CD8-positive, alpha-beta memory T cell (primary cell): Measurements from ENCODE around the gene GPR101. TPM values are rescaled to one million over a fixed set of nuclear protein-coding genes. Genes with fewer than 3 reads are reported as not detected.

Source experiments
- CTCF ChIA-PET: fragments of 350-600 bp; sonication (Branson Sonifier 250); formaldehyde crosslinking; loops from one replicate; lab custom pipeline; 2021; ENCODE audit warnings: antibody characterized with exemption; lab: Charles Lee
- POLR2A ChIA-PET: fragments of 350-600 bp; sonication (Branson Sonifier 250); formaldehyde crosslinking; loops from one replicate; lab custom pipeline; 2021; ENCODE audit warnings: antibody characterized with exemption; lab: Charles Lee
- DNase-seq, 5 donors: peaks; one replicate each; pipeline versions ENCODE4 v3.0.0 to v3.0.0-alpha.2; 2020 to 2022; ENCODE audit warnings: mixed read lengths in 1 of 5
- H3K27ac ChIP-seq: one replicate; pipeline ENCODE4 v1.7.0; 2013; ENCODE audit warnings: low read depth, mild to moderate bottlenecking, low read length, moderate library complexity
- H3K27me3 ChIP-seq: 2 replicates; pipeline ENCODE4 v1.7.0; 2013; ENCODE audit warnings: low read length, mild to moderate bottlenecking; ENCODE audit not compliant: insufficient read depth, poor library complexity, severe bottlenecking
- H3K36me3 ChIP-seq: 2 replicates; pipeline ENCODE4 v1.7.0; 2013; ENCODE audit warnings: mild to moderate bottlenecking, low read length, moderate library complexity; ENCODE audit not compliant: insufficient read depth
- H3K4me1 ChIP-seq: 2 replicates; pipeline ENCODE4 v1.7.0; 2013; ENCODE audit warnings: mild to moderate bottlenecking, low read length, moderate library complexity; ENCODE audit not compliant: insufficient read depth
- H3K4me3 ChIP-seq: 2 replicates; pipeline ENCODE4 v1.7.0; 2013; ENCODE audit warnings: mild to moderate bottlenecking, low read length
- H3K9me3 ChIP-seq: 2 replicates; pipeline ENCODE4 v1.7.0; 2013; ENCODE audit warnings: mild to moderate bottlenecking, low read length
- H3K27ac Mint-ChIP-seq, 8 donors: one replicate each; pipeline ENCODE4 v1.8.0; 2020 to 2021; ENCODE audit warnings: mixed read lengths in 8 of 8, mild to moderate bottlenecking in 6 of 8, inconsistent platforms in 3 of 8, moderate library complexity in 3 of 8
- H3K27me3 Mint-ChIP-seq, 2 donors: one replicate each; pipeline ENCODE4 v1.8.0; 2020 to 2021; ENCODE audit warnings: mixed read lengths in 2 of 2, mild to moderate bottlenecking in 1 of 2, moderate library complexity in 1 of 2
- H3K36me3 Mint-ChIP-seq, 3 donors: one replicate each; pipeline ENCODE4 v1.8.0; 2020 to 2021; ENCODE audit warnings: mixed read lengths in 3 of 3, inconsistent platforms in 1 of 3, mild to moderate bottlenecking in 1 of 3
- H3K4me1 Mint-ChIP-seq, 3 donors: one replicate each; pipeline ENCODE4 v1.8.0; 2020 to 2021; ENCODE audit warnings: mixed read lengths in 3 of 3, inconsistent platforms in 1 of 3, mild to moderate bottlenecking in 1 of 3
- H3K4me3 Mint-ChIP-seq, 7 donors: one replicate each; pipeline ENCODE4 v1.8.0; 2020 to 2021; ENCODE audit warnings: mixed read lengths in 7 of 7, mild to moderate bottlenecking in 6 of 7, moderate library complexity in 4 of 7, inconsistent platforms in 2 of 7
- H3K9me3 Mint-ChIP-seq, 5 donors: one replicate each; pipeline ENCODE4 v1.8.0; 2020 to 2022; ENCODE audit warnings: mixed read lengths in 5 of 5, mild to moderate bottlenecking in 3 of 5, moderate library complexity in 2 of 5, inconsistent platforms in 1 of 5
- polyA plus RNA-seq: library from polyadenylated mRNA; unstranded; fragments of 300-500 nt; fragmentation: Illumina TruSeq; gene quantifications from one replicate; pipeline ENCODE4 v1.2.3, GENCODE V29; 2021
- total RNA-seq, 2 experiments: library from RNA; stranded (reverse); gene quantifications; one replicate each; pipeline ENCODE4 v1.2.3, GENCODE V29; 2021

GPR101 gene
- total and polyA plus RNA-seq, 3 experiments from 2014 or later = not detected

DNA sequence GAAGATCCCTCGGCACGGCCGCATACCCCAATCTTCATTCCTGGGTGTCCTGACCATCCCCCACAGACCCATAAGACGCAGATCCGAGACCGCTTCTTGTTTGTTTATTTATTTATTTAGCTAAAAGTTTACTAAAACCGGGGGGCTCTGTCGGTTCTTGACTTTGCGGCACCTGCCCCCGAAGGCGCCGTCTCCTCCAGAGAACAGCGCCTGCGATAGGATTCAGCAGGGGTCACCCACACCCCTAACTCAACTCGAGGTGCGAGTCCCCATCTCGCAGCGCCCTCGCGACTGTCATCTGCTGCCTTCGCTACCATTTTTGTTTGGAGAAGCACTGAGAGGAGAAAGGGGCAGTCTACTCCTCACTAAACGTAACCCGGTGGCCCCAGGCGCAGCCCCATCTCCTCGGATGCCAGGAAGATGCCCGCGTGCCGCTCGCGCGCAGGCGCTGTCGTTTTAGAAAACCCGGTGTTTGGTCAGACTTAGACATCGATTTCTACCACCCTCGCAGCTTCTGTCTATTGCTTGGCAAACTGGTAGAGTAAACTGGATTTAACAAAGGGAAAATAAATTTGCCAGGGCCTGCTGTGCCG lies 18.9 kb upstream of the GPR101 start:
- Histone ChIP-seq H3K36me3 (no peaks in the 10 kb centered on the region), H3K27me3 (peaks cover 8% of the 10 kb centered on the region), H3K4me3 (peak overlapping the region; percentile 54), H3K9me3 (no peaks in the 10 kb centered on the region), H3K27ac (no peak overlapping the region), H3K4me1 (no peaks in the 10 kb centered on the region)
- Mint-ChIP-seq H3K4me3 (peak overlapping the region; percentile 82 to 93 (median 89)), H3K27me3 (peaks cover 18 to 23% of the 10 kb centered on the region in 2 donors), H3K36me3 (peaks cover 0 to 1% (median 0%) of the 10 kb centered on the region in 3 donors), H3K9me3 (no peaks in the 10 kb centered on the region), H3K27ac (peak overlapping the region in 4 of 8 donors; percentile 21 to 91 (median 68)), H3K4me1 (peaks cover 11 to 19% (median 15%) of the 10 kb centered on the region in 3 donors)
- ChIA-PET POLR2A (no interaction called here), CTCF (interaction anchor here (0.7 to 1.6 kb wide), 7 partner anchors 9 to 99 kb away, joined by 3 to 8 read pairs (median 3); partner anchors contain the start of gene GPR101)
- DNase-seq = peak in 1 of 5 donors; percentile 44

DNA sequence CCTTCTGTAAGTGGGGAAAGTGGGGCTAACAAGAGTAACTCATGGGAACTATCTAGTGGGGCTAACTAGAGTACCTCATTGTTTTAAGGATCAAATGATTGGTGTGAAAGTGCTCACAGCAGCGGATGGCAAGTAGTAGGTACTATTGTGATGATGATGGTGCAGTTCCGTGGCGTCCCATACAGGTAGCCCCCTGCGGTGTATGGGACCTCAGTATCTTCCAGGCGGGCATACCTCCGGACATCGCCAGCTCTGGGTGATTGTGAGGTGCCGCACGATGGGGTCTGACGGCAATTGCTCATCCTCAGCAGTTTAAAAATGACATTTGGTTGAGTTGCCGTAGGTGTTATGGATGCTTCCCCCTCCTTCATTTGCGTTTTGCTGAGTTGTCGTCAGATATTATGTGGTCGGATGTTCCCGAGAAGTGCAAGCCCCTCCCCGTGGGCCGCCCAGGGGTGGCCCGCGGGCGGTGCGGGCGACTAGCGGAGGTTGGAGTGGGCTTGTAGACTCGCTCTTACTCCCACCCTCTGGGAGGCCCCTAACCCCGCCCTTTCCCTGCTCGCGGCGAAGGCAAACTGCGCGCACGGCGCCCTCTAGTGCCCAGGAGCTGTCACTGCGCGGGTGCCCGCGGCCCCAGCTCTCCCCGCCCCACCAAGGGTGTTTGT lies 18.3 kb upstream of the GPR101 start:
- H3K36me3 ChIP-seq = no peaks in the 10 kb centered on the region
- no peaks in the 10 kb centered on the region for H3K4me1 ChIP-seq
- peak; percentile 64 to 84 (median 76) for DNase-seq
- POLR2A ChIA-PET = no interaction called here
- no peak overlapping the region for H3K27ac ChIP-seq
- CTCF ChIA-PET = interaction anchor here (0.7 to 1.6 kb wide), 7 partner anchors 9 to 98 kb away, joined by 3 to 8 read pairs (median 3); partner anchors contain the start of gene GPR101
- peaks cover 8% of the 10 kb centered on the region for H3K27me3 ChIP-seq
- no peaks in the 10 kb centered on the region for H3K9me3 ChIP-seq
- H3K27me3 Mint-ChIP-seq = peaks cover 18 to 23% of the 10 kb centered on the region in 2 donors
- H3K36me3 Mint-ChIP-seq = peaks cover 0 to 1% (median 0%) of the 10 kb centered on the region in 3 donors
- peaks cover 11 to 19% (median 15%) of the 10 kb centered on the region in 3 donors for H3K4me1 Mint-ChIP-seq
- H3K27ac Mint-ChIP-seq = peak overlapping the region in 5 of 8 donors; percentile 47 to 91 (median 63)
- no peaks in the 10 kb centered on the region for H3K9me3 Mint-ChIP-seq
- H3K4me3 ChIP-seq = peak overlapping the region; percentile 54
- peak overlapping the region; percentile 82 to 93 (median 89) for H3K4me3 Mint-ChIP-seq

DNA sequence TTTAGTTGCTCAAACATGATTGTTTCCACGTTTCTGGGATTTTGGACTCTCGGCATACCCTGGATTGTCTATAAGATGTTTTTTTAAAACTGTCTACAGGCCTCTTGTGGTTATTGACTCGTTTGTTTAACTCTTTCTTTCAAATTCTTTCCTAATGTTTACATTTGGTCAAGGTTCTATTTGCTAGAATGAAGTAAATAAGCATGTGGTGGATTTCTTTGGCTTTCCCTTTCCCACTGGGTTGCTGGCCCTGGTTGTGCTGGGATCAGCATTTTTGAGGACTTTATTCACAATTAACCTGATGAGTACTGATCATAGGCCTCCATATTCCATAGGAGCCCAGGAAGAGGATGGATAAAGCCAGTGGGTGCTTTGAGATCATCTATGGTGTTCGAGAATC lies 11.1 kb upstream of the GPR101 start:
- no peak for DNase-seq
- H3K27me3 ChIP-seq = no peaks in the 10 kb centered on the region
- H3K4me1 ChIP-seq = no peaks in the 10 kb centered on the region
- no peaks in the 10 kb centered on the region for H3K36me3 Mint-ChIP-seq
- H3K9me3 Mint-ChIP-seq = no peaks in the 10 kb centered on the region
- no peak overlapping the region for H3K27ac ChIP-seq
- H3K36me3 ChIP-seq = no peaks in the 10 kb centered on the region
- H3K4me1 Mint-ChIP-seq = no peaks in the 10 kb centered on the region
- H3K27me3 Mint-ChIP-seq = peaks cover 3% of the 10 kb centered on the region in 2 donors
- ChIA-PET POLR2A (no interaction called here), CTCF (no interaction called here)
- H3K4me3 Mint-ChIP-seq = no peak overlapping the region
- H3K4me3 ChIP-seq = no peak overlapping the region
- H3K9me3 ChIP-seq = no peaks in the 10 kb centered on the region
- H3K27ac Mint-ChIP-seq = no peak overlapping the region

DNA sequence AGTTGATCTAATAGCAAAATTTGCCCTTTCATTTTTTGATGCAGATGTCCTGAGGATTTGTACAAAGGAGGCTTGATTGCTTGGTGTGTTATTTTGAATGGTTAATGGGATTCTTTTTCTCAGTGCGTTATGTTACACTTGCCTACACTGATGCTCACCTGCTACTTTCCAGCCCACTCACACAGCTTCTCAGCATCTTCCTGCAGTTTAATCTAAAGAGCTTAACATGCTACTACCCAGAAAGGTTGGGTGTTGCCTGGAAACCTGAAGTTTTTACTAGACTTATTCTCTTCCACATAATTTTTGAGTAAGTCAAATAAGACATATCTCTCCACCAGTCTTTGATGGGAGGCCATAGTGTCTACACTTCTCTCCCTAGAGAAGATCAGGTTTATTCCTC lies 9.9 kb upstream of the GPR101 start:
- H3K27me3 Mint-ChIP-seq = peaks cover 1 to 3% of the 10 kb centered on the region in 2 donors
- DNase-seq = no peak
- Histone ChIP-seq H3K4me3 (no peak overlapping the region), H3K27me3 (no peaks in the 10 kb centered on the region), H3K4me1 (no peaks in the 10 kb centered on the region), H3K36me3 (no peaks in the 10 kb centered on the region), H3K27ac (no peak overlapping the region), H3K9me3 (no peaks in the 10 kb centered on the region)
- no peaks in the 10 kb centered on the region for H3K9me3 Mint-ChIP-seq
- ChIA-PET CTCF (interaction anchor here (1.0 kb wide), 1 partner anchor 9 kb away, joined by 3 read pairs; no protein-coding TSS in a partner anchor), POLR2A (no interaction called here)
- no peaks in the 10 kb centered on the region for H3K36me3 Mint-ChIP-seq
- no peak overlapping the region for H3K27ac Mint-ChIP-seq
- H3K4me3 Mint-ChIP-seq = no peak overlapping the region
- H3K4me1 Mint-ChIP-seq = no peaks in the 10 kb centered on the region

DNA sequence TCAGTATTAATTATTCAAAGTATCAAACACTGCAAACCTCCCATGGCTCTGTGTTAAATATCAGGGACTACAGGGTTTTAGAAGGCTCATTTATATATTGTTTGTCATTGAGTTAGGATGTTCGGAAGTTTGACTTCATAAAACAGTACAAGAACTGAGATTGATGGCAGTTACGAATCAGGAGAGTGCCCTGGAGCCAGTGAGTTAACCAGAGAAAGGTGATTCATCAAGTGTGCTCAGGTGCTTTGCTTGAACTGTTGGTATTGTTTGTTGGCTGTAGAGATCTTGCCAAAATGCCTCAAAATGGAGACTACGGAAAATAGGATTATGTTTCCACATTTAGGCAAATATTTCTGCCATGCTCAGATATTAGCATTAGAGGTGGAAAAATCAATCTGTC lies 7.5 kb upstream of the GPR101 start:
- POLR2A ChIA-PET = no interaction called here
- peaks cover 3 to 8% of the 10 kb centered on the region in 2 donors for H3K27me3 Mint-ChIP-seq

DNA sequence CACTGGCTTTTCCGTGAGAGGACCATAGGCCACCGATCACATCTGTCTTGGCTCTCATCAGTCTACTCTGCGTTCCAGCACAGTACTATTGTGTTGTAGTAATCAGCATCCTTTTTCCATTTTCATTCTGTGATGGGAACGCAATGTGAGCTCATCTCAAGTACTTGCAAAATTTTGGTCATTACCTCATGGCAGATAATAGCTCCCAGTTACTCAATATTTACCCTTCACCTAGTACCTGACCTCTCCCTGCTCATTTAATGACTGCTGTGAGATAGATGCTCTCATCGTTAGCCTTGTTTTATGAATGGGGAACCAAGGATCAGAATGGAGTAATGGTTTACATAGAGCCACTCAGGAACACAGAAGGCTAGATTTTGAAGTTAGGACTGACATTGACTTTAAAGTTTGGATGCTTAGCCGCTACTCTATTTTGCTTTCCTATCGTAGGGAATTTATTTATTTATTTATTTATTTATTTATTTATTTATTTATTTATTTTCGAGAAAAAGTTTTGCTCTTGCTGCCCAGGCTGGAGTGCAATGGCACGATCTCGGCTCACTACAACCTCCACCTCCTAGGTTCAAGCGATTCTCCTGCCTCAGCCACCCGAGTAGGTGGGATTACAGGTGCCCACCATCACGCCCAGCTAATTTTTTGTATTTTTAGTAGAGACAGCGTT lies 6.5 kb upstream of the GPR101 start:
- H3K4me1 Mint-ChIP-seq = no peaks in the 10 kb centered on the region
- H3K4me3 Mint-ChIP-seq = no peak overlapping the region
- peaks cover 12 to 17% of the 10 kb centered on the region in 2 donors for H3K27me3 Mint-ChIP-seq
- ChIA-PET CTCF (no interaction called here), POLR2A (no interaction called here)
- Histone ChIP-seq H3K4me3 (no peak overlapping the region), H3K36me3 (no peaks in the 10 kb centered on the region), H3K27ac (no peak overlapping the region), H3K27me3 (no peaks in the 10 kb centered on the region), H3K4me1 (no peaks in the 10 kb centered on the region), H3K9me3 (no peaks in the 10 kb centered on the region)
- no peaks in the 10 kb centered on the region for H3K36me3 Mint-ChIP-seq
- no peak for DNase-seq
- no peaks in the 10 kb centered on the region for H3K9me3 Mint-ChIP-seq
- H3K27ac Mint-ChIP-seq = no peak overlapping the region

More for the DNA sequence above, 7.5 kb upstream of the GPR101 start:
- H3K4me1 Mint-ChIP-seq = no peaks in the 10 kb centered on the region
- no peak overlapping the region for H3K4me3 Mint-ChIP-seq
- no peak for DNase-seq
- H3K27ac Mint-ChIP-seq = no peak overlapping the region
- H3K36me3 Mint-ChIP-seq = no peaks in the 10 kb centered on the region
- no peaks in the 10 kb centered on the region for H3K27me3 ChIP-seq
- H3K27ac ChIP-seq = no peak overlapping the region
- CTCF ChIA-PET = no interaction called here
- H3K4me3 ChIP-seq = no peak overlapping the region
- no peaks in the 10 kb centered on the region for H3K4me1 ChIP-seq
- H3K9me3 ChIP-seq = no peaks in the 10 kb centered on the region
- no peaks in the 10 kb centered on the region for H3K9me3 Mint-ChIP-seq
- no peaks in the 10 kb centered on the region for H3K36me3 ChIP-seq

DNA sequence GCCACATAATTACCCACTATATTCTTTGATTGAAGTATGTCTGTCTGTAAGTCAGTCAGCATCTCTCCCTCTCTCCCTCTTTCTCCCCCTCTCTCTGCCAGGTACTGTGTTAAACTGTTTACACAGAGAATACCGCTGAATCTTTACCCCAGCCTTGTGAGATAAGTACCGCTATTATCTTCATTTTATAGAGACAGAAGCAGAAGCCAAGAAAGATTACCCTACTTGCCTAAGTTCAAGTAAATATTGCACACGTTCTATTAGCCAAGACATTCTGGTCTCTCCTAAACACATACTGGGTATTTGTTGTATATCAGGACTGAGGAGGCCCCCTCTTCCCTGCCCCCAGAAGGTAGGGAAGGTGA lies 695 bp upstream of the GPR101 start:
- no peaks in the 10 kb centered on the region for H3K9me3 ChIP-seq
- peak overlapping the region in 1 of 8 donors; percentile 29 for H3K27ac Mint-ChIP-seq
- DNase-seq = no peak
- no peaks in the 10 kb centered on the region for H3K36me3 ChIP-seq
- no peak overlapping the region for H3K4me3 ChIP-seq
- peaks cover 10 to 16% (median 10%) of the 10 kb centered on the region in 3 donors for H3K4me1 Mint-ChIP-seq
- peak overlapping the region in 6 of 7 donors; percentile 17 to 57 (median 36) for H3K4me3 Mint-ChIP-seq
- H3K9me3 Mint-ChIP-seq = no peaks in the 10 kb centered on the region
- ChIA-PET POLR2A (no interaction called here), CTCF (interaction anchor here (0.9 kb wide), 1 partner anchor 18 kb away, joined by 3 read pairs; no protein-coding TSS in a partner anchor)
- no peaks in the 10 kb centered on the region for H3K36me3 Mint-ChIP-seq
- H3K27me3 ChIP-seq = peaks cover 19% of the 10 kb centered on the region
- peaks cover 28 to 38% of the 10 kb centered on the region in 2 donors for H3K27me3 Mint-ChIP-seq
- H3K27ac ChIP-seq = no peak overlapping the region
- H3K4me1 ChIP-seq = peaks cover 13% of the 10 kb centered on the region
